T-helper 1 cell treated with Interleukin-12 subunit alpha and Interleukin-12 subunit beta and Interleukin-4 antibody, amounts not matched to agents 30 μg/mL and 1 μg/mL, for 36 hours (primary cell): ENCODE results near the gene RBP4.
"Not testable (repeated sequence)": the region's sequence is repeated elsewhere in the genome, so short reads cannot be mapped to it uniquely, and the experiment has no call there.

Source experiments
- H3K27ac Mint-ChIP-seq: one replicate; pipeline ENCODE4 v1.8.0; 2021; ENCODE audit warnings: mild to moderate bottlenecking, mixed read lengths
- H3K27me3 Mint-ChIP-seq: one replicate; pipeline ENCODE4 v1.8.0; 2021; ENCODE audit warnings: low read depth, mixed read lengths
- H3K36me3 Mint-ChIP-seq: one replicate; pipeline ENCODE4 v1.8.0; 2021; ENCODE audit warnings: low read depth, mixed read lengths
- H3K4me1 Mint-ChIP-seq: one replicate; pipeline ENCODE4 v1.8.0; 2021; ENCODE audit warnings: low read depth, mixed read lengths
- H3K4me3 Mint-ChIP-seq: one replicate; pipeline ENCODE4 v1.8.0; 2021; ENCODE audit warnings: mild to moderate bottlenecking, moderate library complexity, mixed read lengths
- H3K9me3 Mint-ChIP-seq: one replicate; pipeline ENCODE4 v1.8.0; 2021; ENCODE audit warnings: mixed read lengths

The RBP4 gene

GRCh38 chr10:93560541-93560940, 40.5 kb downstream of the RBP4 start:
- no peak overlapping the region for H3K4me3 Mint-ChIP-seq
- H3K27ac Mint-ChIP-seq = no peak overlapping the region
- H3K36me3 Mint-ChIP-seq = no peaks in the 10 kb centered on the region
- H3K4me1 Mint-ChIP-seq = no peaks in the 10 kb centered on the region
- peaks cover 16% of the 10 kb centered on the region for H3K27me3 Mint-ChIP-seq
- H3K9me3 Mint-ChIP-seq = no peaks in the 10 kb centered on the region

DNA sequence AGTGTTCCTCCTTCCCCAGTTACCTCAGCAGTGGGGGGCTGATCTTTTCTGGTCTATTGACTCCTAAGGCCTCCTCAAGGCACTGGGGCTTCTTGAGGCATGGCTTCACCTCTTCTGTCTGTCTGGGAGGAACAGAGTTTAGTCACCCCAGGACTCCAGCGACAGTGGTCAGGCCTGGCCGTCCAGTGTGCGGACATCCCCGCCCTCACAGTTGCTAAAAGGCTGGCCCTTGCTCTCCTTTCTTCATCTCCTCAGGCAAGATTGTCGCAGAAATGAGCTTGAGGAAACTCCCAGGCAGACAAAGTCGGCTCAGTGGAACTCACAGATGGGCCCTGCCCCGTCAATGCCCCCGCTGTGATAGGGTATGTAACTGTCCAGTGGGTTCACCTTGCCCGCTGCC, 41.5 kb downstream of the RBP4 start:
- no peaks in the 10 kb centered on the region for H3K36me3 Mint-ChIP-seq
- H3K9me3 Mint-ChIP-seq = no peaks in the 10 kb centered on the region
- H3K4me3 Mint-ChIP-seq = no peak overlapping the region
- no peak overlapping the region for H3K27ac Mint-ChIP-seq
- H3K4me1 Mint-ChIP-seq = no peaks in the 10 kb centered on the region
- H3K27me3 Mint-ChIP-seq = peaks cover 7% of the 10 kb centered on the region

DNA sequence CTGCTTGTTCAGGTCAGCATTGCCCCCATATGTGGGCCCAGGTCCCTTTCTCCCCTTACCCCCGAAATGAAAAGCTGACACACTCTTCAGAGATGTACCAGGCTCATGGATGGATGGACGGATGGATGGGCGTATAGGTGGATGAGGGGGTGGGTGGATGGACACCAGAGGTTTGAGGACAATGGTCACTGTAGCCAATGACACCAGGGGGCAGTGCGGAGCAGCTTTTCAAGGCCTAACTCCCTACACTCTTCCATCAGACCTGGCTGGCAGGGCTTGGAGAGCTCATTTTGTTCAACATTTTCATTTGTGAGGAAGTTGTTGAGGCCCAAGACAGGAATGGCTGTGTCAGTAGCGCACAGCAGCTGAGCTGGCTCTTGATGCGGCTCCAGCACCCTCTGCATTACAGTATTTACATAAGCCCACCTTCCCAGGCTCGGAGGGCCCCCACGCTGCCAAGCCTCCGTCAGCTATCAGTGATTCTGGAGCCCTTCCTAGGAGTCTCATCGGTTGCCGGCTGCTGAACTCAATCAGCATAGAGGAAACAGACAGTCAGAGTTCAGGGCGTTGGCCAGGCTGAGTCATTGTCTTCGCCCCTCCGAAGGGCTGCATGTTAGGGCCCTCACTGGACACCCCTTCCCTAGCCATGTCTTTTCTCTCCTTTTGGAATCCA, 46.1 kb downstream of the RBP4 start:
- Mint-ChIP-seq H3K27me3 (no peaks in the 10 kb centered on the region), H3K27ac (no peak overlapping the region), H3K4me1 (no peaks in the 10 kb centered on the region), H3K36me3 (no peaks in the 10 kb centered on the region), H3K9me3 (no peaks in the 10 kb centered on the region), H3K4me3 (no peak overlapping the region)

DNA sequence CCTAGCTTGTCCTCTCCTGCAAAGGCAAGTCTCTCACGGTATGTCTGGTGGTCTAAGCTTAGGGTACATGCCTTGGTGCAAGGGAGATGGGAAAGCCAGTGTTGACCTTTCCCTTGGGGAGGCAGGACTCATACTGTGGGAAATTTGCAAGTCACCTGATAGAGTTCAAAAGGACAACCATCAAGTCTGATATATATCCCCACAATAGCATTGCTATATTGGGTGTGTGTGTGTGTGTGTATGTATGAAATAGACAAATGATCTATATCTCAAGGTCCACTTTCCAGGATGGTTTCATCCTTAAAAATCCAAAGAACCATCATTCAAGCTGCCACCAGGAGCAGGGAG, 46.7 kb downstream of the RBP4 start:
- Mint-ChIP-seq H3K9me3 (no peaks in the 10 kb centered on the region), H3K36me3 (no peaks in the 10 kb centered on the region), H3K27me3 (no peaks in the 10 kb centered on the region), H3K4me1 (no peaks in the 10 kb centered on the region), H3K27ac (no peak overlapping the region), H3K4me3 (no peak overlapping the region)

DNA sequence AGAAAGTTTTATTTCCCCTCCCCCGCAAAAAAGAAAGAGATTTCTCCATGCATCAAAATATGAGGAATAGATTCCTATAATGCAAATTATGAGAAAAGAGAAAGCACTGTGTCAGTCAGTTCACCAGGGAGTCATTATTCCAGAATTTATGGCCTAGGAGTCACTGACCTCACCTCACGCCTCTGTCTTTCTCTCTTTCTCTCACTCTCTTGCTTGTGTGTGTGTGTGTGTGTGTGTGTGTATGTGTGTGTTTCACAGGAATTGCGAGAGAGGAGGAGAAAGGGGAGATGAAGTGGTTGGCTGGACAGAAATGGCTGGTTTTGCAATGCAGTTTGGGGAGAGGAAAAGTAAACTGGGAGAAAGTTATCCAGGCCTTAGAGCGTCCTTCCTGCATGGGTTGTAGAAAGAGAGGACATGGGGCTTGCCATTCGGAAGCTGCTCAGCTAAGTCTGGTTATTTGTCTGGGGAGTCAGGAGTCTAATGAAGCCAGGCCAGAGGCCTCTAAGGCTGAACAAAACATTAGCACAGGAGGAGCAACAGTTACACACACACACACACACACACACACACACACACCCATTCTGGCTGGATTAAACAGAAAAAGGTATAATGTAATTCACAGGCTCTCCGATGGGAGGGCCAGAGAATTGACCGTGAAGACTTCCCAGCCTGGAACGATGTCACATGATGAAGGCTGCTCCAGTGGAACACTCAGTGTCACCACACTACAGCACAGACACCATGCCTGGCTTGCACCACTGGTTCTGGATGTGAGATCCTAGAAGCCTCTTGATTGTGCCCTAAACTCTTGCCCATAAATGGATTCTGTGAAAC, 47.3 kb downstream of the RBP4 start:
- Mint-ChIP-seq H3K27ac (no peak overlapping the region), H3K9me3 (no peaks in the 10 kb centered on the region)

DNA sequence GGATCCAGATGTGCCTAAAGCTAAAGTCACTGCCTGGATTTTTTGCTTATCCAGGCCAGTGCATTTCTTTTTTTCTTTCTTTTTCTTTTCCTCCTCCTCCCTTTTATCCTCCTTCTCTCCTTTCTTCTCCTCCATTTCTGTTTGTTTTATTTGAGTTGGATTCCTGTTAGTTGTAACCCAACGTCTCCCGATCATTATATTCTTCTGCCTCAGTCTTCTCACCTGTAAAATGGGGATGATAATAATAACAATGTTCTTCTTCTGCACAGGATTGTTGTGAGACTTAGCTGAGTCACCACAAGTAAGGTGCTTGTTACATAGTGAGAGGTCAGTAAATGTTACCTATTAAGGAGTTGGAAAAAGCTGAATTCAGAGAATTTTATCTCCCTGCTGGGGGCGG, 48.3 kb downstream of the RBP4 start:
- no peak overlapping the region for H3K27ac Mint-ChIP-seq
- no peak overlapping the region for H3K4me3 Mint-ChIP-seq
- no peaks in the 10 kb centered on the region for H3K9me3 Mint-ChIP-seq
- no peaks in the 10 kb centered on the region for H3K27me3 Mint-ChIP-seq
- no peaks in the 10 kb centered on the region for H3K4me1 Mint-ChIP-seq
- H3K36me3 Mint-ChIP-seq = no peaks in the 10 kb centered on the region

More for the DNA sequence above, 47.3 kb downstream of the RBP4 start:
- no peaks in the 10 kb centered on the region for H3K4me1 Mint-ChIP-seq
- H3K36me3 Mint-ChIP-seq = no peaks in the 10 kb centered on the region
- no peak overlapping the region for H3K4me3 Mint-ChIP-seq
- no peaks in the 10 kb centered on the region for H3K27me3 Mint-ChIP-seq

- Mint-ChIP-seq H3K9me3 (no peaks in the 10 kb centered on the region), H3K27me3 (no peaks in the 10 kb centered on the region), H3K4me3 (no peak overlapping the region), H3K27ac (no peak overlapping the region), H3K36me3 (no peaks in the 10 kb centered on the region), H3K4me1 (no peaks in the 10 kb centered on the region)
These were observed 50.4 kb downstream of the RBP4 start for GRCh38 chr10:93550606-93551005.

DNA sequence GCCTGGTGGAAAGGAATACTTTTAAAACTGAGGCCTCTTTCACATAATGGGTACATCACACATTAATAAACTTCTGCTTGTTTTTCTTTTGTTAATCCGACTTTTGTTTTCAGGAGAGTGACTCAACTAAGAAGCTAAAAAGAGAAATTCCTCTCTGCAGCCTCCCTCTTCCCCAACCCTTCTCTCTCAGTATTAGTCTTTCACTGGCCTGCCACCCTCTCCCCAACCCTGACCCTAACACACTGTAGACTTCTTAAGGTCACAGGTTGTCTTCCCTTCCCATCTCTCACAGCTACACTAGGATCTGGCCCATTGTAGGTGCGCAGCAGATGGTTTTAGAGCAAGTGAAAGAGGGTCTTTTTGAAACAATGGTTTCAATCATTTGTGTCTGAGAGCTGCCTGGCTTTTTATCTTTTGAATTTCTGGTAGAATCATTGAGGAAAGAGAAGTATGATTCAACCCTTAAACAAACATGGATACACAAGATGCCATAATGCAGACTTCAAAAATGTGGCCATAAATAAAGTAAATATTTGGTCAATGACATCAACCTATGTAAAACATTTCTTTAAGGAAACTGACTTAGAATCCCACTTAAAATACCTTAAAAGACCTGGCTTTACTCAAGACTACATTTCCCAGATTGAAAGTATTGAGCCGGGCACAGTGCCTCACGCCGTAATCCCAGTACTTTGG, 52.5 kb downstream of the RBP4 start:
- Mint-ChIP-seq H3K9me3 (no peaks in the 10 kb centered on the region), H3K36me3 (no peaks in the 10 kb centered on the region), H3K4me1 (no peaks in the 10 kb centered on the region), H3K4me3 (no peak overlapping the region), H3K27ac (no peak overlapping the region), H3K27me3 (peaks cover 3% of the 10 kb centered on the region)

GRCh38 chr10:93547522-93547921, 53.5 kb downstream of the RBP4 start:
- peaks cover 12% of the 10 kb centered on the region for H3K27me3 Mint-ChIP-seq
- H3K36me3 Mint-ChIP-seq = no peaks in the 10 kb centered on the region
- H3K9me3 Mint-ChIP-seq = no peaks in the 10 kb centered on the region
- H3K4me3 Mint-ChIP-seq = no peak overlapping the region
- H3K4me1 Mint-ChIP-seq = no peaks in the 10 kb centered on the region
- H3K27ac Mint-ChIP-seq = no peak overlapping the region

DNA sequence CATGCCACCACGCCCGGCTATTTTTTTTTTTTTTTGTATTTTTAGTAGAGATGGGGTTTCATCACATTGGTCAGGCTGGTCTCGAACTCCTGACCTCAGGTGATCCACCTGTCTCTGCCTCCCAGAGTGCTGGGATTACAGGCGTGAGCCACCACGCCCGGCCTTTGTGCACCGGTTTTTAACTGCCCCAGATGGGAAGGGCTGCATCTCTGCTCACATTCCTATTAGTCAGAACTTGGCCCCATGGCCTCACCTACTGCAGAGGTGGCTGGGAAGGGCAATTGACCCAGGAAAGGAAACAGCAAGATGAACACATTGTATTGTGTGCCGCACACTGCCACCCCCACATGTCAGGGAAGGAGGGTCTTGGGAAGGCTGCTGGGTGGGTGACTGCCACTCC, 54.0 kb downstream of the RBP4 start:
- not testable (repeated sequence) for H3K9me3 Mint-ChIP-seq, H3K4me1 Mint-ChIP-seq, H3K4me3 Mint-ChIP-seq, H3K36me3 Mint-ChIP-seq, H3K27ac Mint-ChIP-seq
- H3K27me3 Mint-ChIP-seq = peaks cover 13% of the 10 kb centered on the region

GRCh38 chr10:93542358-93542791, 58.7 kb downstream of the RBP4 start:
- H3K27me3 Mint-ChIP-seq = peaks cover 27% of the 10 kb centered on the region
- H3K4me1 Mint-ChIP-seq = no peaks in the 10 kb centered on the region
- H3K9me3 Mint-ChIP-seq = no peaks in the 10 kb centered on the region
- no peak overlapping the region for H3K4me3 Mint-ChIP-seq
- H3K27ac Mint-ChIP-seq = no peak overlapping the region
- H3K36me3 Mint-ChIP-seq = no peaks in the 10 kb centered on the region
